SK-MEL-5 (cell line): Measurements from ENCODE around the gene LRMDA. TPM values are rescaled to one million over a fixed set of nuclear protein-coding genes. Genes with fewer than 3 reads are reported as not detected.
A peak's percentile ranks its signal among the peaks of the same experiment; 100 is the strongest.

Experiments used
- DNase-seq: peaks from one replicate; pipeline ENCODE4 v3.0.0-alpha.2; 2016; ENCODE audit warnings: low read depth, low spot score
- in situ Hi-C: cut with HindIII; loops from 2 replicates; pipeline ENCODE4 v1.10.0; 2016; ENCODE audit warnings: low sequenced_read_pairs, high pct_unique_total_duplicates, low pct_unique_long_range_greater_than_20kb
- total RNA-seq: library from RNA; depleted of rRNA; stranded (reverse); fragments of >200 nt; shearing (Covaris generic); gene quantifications from 2 replicates; pipeline ENCODE4 v1.2.3, GENCODE V29; 2014

LRMDA gene
- total RNA-seq, 1 experiment from 2014 or later: 25.2 TPM

DNA sequence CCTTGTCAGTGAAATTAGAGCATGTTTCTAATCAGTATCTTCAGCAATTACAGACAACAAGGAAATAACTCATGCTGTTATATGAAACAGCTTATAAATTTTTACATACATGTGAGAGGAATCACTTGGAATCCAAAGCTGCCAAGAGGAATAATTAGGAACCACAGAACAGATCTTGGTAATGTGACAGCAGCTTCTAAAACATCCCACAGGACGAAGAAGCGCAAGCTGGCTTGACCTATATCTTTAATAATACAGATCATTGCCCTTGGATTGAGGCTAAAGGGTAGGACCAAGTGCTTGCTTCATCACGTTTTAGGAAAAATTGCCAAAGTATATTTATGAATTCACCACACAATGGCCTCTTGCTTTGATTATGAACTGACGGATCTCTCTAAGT lies 869.8 kb downstream of the LRMDA start:
- no peak for DNase-seq
- in situ Hi-C loops: no loop called here

DNA sequence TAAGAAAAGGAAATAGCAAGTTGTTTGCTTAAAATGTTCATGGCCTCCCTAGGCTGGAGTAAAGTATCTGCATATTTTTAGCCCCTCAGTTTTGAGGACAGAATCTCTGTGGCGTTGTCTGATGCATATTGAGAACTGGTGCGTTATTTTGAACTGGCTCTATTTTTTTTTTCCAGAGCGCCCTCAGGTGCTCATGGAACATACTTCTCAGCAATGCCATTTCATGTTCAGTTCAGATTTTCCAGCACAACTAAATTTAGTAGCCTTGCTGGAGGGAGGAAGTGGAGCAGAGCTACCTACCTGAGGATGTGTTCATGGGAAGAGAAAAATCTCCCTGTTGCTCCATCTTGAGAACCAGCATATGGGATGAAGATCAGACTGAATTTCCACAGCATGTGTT lies 870.5 kb downstream of the LRMDA start:
- peak; percentile 37 for DNase-seq
- in situ Hi-C loops: no loop called here

DNA sequence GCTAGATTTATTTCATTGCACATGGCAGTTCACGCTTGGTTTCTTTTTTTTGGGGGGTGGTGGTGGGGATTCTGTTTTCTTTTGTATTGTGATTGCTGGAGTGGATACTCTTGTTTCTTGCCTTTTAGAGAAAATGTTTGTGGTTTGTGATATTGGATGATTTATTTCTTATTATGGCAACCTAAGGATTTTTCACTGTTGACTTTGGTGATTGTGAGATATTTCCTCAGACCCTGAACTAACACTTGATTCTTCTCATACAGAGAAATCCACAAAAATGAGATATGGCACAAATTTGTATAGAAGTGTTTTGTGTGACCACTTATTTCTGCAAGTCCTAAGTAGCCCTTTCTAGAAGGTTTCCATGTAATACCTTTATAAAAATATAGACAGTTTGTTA lies 871.1 kb downstream of the LRMDA start:
- no peak for DNase-seq
- in situ Hi-C loops: no loop called here

DNA sequence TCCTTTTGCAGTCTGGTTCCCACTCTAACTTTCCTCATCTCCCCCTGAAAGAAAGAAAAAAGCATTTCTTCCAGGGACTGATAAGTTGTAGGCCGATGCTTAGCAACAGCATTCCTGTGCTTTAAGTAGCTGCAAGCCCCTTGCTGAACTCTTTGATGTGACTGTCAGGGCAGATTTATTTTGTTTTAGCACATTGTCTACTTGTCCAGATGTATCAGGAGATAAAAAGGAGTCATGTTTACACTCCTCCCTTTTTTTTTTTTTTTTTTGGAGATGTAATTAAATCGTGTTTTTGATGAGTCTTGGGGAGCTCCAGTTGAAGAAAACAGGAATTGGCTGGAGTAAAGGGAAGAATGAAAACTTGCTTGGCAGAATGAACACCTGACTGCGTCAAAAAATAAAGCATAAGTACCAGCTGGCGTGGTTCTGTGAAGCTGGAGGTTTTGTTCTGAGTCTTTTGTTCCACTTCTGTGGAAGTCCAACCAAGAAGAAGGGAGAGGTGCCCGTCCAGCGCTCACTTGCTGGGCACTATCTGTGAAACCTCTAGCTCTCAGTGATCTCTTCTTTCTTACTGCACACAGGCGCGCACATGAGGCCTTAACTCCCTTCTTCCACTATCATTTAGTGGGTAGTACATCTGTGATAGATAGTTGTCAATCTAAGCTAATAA lies 871.7 kb downstream of the LRMDA start:
- in situ Hi-C loops: no loop called here
- DNase-seq: no peak

DNA sequence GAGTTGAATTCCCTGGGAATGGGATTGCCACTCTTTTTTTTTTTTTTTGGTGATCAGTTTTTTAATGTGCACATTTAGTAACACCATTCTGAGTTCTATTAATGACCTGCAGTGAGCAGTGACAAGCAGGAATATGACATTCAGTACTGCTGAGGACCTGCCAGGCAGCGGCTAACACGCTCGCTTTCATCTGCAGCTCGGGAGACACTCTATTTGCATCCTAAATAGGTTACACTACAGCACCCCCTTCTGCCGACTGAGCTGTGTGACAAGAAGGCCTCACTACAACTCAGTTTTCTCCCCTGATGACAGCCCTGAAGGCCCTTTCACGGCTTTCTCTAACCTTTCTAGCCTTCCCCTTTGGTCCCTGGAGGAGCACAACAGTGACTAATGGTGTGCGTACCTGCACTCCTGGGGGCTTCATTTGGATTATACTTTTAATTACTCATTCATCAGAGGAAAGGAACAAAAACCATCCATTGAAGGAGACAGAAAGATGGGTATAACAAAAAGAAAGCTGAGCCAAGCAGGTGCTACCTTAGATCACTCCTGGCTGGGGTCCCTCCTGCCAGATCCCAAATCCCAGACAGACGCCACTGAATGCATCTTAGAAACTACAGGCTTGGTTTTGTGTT lies 872.4 kb downstream of the LRMDA start:
- in situ Hi-C loops: no loop called here
- DNase-seq: peak; percentile 73

DNA sequence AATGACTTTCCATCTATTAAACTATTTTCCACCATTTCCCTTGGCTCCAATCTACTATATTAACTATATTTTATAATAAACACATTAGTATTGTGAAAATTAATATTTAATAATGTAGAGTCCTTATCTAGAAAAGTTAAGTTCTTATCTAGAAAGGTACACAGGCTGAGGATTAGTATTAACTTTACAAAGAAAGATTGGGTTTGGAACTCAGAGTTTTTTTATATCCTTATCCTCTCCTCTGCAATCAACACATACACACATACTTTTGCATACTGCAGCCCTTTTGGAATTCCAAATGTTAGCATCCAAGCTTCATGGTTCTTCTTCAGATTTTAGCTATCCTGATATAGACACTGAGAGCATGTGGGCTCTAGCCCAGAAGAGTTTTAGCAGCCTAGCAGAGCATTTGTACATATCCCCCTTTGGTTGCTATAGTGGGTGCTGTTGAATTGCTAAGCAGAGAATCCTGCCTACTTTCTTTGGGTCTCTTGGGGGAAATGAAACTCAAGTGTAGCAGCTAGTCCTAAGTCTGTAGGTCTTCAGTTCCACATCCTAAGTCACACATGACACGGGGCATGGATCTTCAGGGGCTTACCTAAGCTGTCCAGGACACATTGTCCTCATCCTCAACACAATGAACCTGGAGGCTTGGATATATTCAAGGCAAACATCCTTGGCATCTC lies 874.6 kb downstream of the LRMDA start:
- no peak for DNase-seq
- in situ Hi-C loops: no loop called here

DNA sequence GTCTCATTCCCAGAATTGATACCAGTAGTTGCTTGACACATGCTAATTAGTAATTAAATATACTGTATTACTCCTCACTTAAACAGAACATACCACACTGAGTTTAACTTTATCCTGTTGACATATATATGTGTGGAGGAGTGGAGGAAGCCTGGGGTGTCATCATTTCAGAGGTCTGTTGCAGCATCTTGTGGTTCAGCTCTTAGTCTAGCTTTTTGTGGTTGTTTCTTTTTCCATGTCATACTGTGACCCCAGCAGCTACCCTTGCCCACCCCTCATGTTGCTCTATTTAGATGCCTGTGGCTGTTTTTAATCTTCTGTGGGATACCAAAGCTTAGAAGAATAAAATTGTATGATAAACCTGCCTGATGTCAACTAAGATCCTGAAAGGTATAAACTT lies 875.4 kb downstream of the LRMDA start:
- DNase-seq: no peak
- in situ Hi-C loops: no loop called here

DNA sequence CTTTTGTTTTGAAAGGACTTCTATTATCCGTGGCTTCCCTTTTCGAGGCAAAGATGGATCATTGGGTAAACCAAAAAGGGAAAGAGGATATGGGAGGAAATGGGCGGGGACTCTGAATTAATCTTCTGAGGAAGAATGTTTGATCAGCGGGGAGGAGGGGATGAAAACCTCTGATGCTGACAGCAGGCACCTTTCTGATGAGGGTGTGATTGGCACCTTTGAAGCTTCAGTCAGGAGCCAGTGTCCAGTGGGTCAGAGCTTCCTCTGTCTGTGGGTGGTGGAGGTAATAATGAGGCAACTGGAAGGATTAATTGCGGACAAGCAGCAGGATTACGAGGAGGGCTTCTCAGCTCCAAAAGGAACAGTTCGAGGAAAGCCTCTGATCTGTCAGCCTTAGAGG lies 877.6 kb downstream of the LRMDA start:
- no peak for DNase-seq
- in situ Hi-C loops: no loop called here

DNA sequence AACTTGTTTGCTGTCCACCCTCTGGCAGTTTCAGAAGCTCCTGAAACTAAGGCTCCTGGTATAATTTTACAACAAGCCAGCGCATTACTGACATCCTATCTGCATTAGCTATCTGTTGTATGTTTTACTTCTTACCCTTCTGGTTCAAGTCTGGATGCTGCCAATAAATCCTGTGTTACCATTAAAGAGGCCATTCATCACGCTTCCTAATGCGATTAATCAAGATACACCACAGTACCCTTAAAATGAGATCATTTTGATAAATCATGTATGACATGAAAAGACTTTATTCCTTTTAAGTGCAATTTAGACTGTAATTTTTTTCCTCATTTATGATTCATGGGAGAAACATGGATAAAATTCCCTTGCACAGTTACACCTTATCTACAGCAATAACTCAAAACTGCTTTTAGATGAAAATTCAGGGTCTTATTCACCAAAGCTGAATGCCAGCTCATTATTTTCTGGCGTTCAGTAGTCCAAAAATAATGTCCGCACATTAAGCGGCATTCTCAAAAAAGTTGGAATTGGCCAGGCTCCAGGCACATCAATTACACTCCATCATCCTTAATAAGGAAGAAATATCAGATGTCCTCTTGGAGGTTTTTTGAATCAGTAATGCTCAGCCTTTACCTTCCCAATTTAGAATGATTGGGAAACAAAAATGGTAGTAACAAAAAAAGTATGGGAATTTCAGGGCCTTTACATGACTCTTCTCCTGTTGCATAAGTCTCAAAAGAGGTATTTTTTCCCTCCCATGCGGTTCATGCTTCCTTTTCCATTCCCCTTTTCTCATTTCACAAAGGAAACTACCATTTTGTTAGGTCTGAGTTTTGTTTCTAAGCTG lies 878.5 kb downstream of the LRMDA start:
- in situ Hi-C loops: no loop called here
- DNase-seq: no peak

DNA sequence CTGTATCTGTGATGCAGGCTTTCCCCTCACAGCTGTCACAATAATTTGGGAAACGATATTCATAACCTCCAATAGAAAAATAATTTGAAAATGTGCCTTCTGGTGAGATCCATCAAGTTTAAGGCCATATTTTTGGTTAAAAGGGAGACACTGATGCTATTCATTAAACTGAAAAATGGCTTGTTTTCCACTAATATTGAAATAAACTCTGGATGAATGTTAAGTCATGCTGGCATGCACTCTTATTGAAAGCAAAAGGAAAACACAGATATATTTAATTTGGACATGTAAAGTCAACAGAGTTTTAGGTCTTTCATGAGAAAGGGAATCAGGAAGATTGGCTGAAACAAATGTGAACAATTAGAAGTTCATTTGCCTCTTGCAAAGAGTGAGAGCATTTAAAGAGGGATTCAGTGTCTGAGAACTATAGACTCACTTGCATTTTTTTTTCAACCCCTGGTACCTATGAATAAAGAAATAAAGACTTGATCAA lies 879.2 kb downstream of the LRMDA start:
- no peak for DNase-seq
- in situ Hi-C loops: no loop called here

DNA sequence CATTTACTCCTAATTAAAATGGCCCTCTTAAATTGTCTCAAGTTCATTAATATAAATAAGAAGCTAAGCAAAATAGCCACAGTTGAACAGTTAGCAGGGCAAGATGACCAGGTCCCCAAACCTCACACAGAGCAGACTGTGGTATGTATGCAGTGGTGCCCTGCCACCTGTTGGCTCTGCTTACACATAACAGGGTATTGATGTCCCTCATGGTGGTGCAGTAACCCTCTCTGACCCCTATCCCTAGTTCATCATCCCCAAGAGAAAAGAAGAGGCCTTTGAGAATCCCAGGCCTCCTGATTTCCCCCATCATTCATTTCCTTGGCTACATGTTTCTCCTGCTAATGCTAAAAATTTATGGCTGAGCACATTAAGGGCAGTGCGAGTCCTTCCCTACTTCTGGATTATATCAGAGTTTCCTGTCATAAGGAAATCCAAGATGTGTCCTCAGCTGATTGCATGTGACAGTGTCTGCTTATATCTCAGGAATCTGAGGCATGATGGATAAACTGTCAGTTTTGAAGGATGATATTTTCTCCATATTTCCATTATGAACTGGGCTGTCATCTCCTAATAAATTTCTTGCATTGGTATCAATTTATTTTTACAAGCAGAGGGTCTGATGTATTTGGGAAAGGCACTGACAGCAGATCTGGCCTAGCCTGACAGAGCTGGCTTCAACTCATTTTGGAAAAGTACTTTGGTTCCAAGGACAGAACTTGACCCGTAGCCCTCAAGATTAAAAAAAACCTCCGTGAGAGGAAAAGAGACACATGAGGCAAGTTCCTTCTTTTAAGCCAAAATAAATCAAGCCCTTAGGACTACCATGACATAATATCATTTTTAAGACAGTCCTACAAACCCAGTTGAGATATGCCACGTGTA lies 880.6 kb downstream of the LRMDA start:
- in situ Hi-C loops: no loop called here
- DNase-seq: peak; percentile 53

DNA sequence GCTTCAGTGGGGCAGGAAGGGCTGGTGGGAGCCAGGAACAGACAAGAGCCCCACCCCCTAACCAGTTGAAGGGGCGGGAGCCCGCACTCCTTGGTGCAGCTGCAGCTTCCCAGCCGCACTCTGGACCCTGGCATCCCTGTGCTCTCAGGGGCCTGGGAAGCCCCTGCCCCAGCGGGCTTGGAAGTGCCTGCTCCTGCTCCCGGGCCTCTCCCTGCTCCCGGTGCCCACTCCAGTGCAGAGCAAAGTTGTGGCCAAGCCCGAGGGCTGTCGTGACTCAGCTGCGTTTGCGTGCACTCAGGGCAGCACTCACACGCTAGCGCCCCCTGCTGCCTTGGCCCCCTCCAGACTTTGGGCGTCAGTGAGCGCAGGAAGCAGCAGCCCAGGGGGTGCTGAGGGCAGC lies 883.8 kb downstream of the LRMDA start:
- in situ Hi-C loops: no loop called here
- DNase-seq: no peak

DNA sequence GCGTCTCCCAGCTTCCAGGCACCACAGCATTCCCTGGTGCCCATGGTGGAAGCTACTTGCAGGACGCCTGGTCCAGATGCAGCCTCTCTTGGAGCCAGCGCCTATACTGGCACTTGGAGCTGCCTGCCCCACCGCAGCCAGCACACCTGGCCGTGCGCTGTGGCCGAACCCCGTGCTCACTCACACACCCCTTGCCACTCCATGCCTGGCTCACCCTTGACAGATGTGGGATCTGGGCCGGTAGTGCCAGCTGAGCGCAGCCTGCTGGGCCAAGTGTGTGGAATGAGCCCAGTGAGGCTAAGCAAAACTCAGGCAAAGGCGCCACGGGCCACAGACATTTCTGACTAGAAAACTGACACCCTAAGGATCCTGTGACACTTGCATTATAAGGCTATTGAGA lies 884.8 kb downstream of the LRMDA start:
- no peak for DNase-seq
- in situ Hi-C loops: no loop called here

DNA sequence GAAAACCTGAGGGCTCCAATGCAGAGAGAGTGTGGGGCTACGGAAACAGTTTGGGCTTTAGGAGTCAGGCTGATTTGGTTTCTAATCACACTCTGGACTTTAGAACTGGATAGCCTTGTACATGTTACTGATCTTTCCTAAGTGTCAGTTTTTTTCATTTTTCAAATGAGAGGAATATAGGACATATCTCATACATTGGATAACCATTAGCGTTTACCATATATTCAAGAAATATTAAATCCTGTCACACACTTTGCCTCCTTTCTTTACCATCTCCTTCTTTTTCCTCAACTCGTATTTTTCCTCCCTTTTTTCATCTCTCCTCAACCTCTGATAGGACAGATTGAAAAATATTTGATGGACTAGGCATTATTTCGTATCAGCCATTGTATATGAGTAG lies 885.7 kb downstream of the LRMDA start:
- in situ Hi-C loops: no loop called here
- DNase-seq: no peak

DNA sequence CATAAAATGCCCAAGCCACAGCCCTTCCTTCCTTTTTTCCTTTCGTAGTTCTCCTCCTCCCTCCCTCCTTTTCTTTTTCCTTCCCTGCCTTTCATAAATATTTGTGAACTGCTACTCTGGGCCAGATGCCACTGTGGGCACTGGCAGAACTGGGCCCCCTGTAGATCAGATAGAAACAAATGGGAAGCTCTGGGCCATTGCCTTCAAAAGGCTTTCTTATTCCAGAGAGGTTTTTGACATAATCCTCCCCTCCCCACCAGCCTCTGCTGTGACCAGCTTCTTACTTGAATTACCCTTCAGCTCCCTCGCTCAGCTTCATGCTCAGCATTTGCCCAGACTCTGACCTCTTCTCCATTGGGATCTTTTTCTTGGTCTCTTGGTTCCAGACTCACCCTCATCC lies 886.8 kb downstream of the LRMDA start:
- no peak for DNase-seq
- in situ Hi-C loops: no loop called here

DNA sequence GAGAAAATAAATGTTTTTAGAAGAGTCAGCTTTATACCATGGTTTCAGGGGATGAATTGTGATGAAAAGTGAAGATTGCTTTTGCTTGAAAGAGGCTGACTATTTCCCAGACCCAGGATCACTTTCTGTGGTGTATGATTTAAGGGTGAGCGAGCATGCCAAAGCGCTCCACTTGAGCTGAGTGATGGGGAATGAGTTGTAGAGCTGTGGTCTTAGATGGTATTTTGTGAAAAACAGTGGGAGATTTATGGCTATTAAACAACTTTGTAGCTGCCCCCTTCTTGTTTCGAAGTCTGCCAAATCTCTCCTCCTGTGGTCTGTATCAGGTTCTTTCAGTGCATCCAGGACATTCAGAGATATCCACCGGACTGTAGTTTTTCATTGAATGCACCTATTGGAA lies 888.2 kb downstream of the LRMDA start:
- in situ Hi-C loops: no loop called here
- no peak for DNase-seq

DNA sequence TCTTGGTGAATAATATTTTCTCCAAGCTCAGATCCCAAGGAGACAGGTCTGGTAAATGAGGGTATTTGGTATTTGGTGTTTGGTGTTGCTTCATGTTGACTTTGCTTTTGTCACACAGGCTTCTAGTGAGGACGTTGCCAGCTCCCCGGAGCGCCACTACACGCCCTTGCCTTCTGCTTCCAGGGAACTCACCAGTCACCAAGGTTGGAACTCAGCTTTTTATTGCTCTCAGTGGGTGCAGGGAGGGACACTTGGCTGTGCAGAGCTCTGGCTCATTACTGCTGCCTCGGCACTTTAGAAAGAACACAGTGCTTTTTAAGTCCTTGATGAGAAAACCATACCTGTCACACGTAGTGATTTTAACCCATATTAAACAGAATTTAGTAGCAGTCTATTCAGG lies 892.9 kb downstream of the LRMDA start:
- in situ Hi-C loops: no loop called here
- no peak for DNase-seq
